PC-9 (cell line): ENCODE results near the gene IRF2.

Experiments used
- CTCF ChIP-seq: fragments of 200-600 bp; sonication (generic); conservative IDR thresholded peaks from 2 replicates; pipeline ENCODE4 v1.6.1; 2017; ENCODE audit warnings: mixed run types, antibody characterized with exemption, mild to moderate bottlenecking, moderate library complexity
- EZH2 ChIP-seq: fragments of 200-600 bp; sonication (generic); IDR thresholded peaks from 2 replicates; pipeline ENCODE4 v1.8.0; 2017; ENCODE audit warnings: antibody characterized with exemption, low read depth

GRCh38 chr4:184369871-184370270 lies 104.5 kb downstream of the IRF2 start:
- no peak for TF ChIP-seq EZH2
- no peak for TF ChIP-seq CTCF
